Keratinocyte (primary cell): ENCODE data around the gene SNX20. TPM values are rescaled to one million over a fixed set of nuclear protein-coding genes. Genes with fewer than 3 reads are reported as not detected.

ENCODE experiments used
- DNase-seq: peaks from one replicate; pipeline ENCODE4 v3.0.0-alpha.2; 2011; ENCODE audit warnings: low read depth, missing footprints, low spot score
- FAIRE-seq: peaks from 2 replicates; lab custom pipeline; 2011; peaks lifted over from hg19 to GRCh38; lab: Jason Lieb, UNC
- H2AFZ ChIP-seq: 2 replicates; pipeline ENCODE4 v1.6.0; 2012; ENCODE audit warnings: low read length, control low read depth, inconsistent platforms; ENCODE audit not compliant: control insufficient read depth
- H3K27ac ChIP-seq: 2 replicates; pipeline ENCODE4 v1.5.1; 2011; ENCODE audit warnings: low read length; ENCODE audit not compliant: control insufficient read depth, insufficient read depth
- H3K27me3 ChIP-seq: 3 replicates; pipeline ENCODE4 v1.6.0; 2011; ENCODE audit warnings: low read length; ENCODE audit not compliant: control insufficient read depth, insufficient read depth; ENCODE audit errors: extremely low read depth
- H3K36me3 ChIP-seq, 2 experiments: 2 replicates in 1 of 2; 3 replicates in 1 of 2; pipeline ENCODE4 v1.5.1; 2011; ENCODE audit warnings: low read length in 2 of 2, mild to moderate bottlenecking in 1 of 2; ENCODE audit not compliant: control insufficient read depth in 2 of 2, insufficient read depth in 2 of 2; ENCODE audit errors: extremely low read depth in 1 of 2
- H3K4me1 ChIP-seq: 3 replicates; pipeline ENCODE4 v1.5.1; 2011; ENCODE audit warnings: low read length; ENCODE audit not compliant: control insufficient read depth, insufficient read depth; ENCODE audit errors: extremely low read depth
- H3K4me2 ChIP-seq: 3 replicates; pipeline ENCODE4 v1.6.0; 2011; ENCODE audit warnings: low read depth, low read length; ENCODE audit not compliant: control insufficient read depth, insufficient read depth; ENCODE audit errors: extremely low read depth
- H3K4me3 ChIP-seq, 3 experiments: fragments of 200-600 bp in 1 of 3; sonication (generic) in 1 of 3; 2 replicates in 2 of 3; 3 replicates in 1 of 3; pipeline ENCODE4 v1.5.1; 2011 to 2016; ENCODE audit warnings: low read length in 3 of 3, mild to moderate bottlenecking in 3 of 3, control low read depth in 2 of 3, inconsistent platforms in 1 of 3, low read depth in 1 of 3, mixed read lengths in 1 of 3, mixed run types in 1 of 3, moderate library complexity in 1 of 3; ENCODE audit not compliant: control insufficient read depth in 2 of 3, insufficient read depth in 2 of 3; ENCODE audit errors: extremely low read depth in 1 of 3
- H3K79me2 ChIP-seq: 2 replicates; pipeline ENCODE4 v1.6.0; 2012; ENCODE audit warnings: low read length; ENCODE audit not compliant: control insufficient read depth, insufficient read depth
- H3K9ac ChIP-seq: 3 replicates; pipeline ENCODE4 v1.6.0; 2011; ENCODE audit warnings: low read length; ENCODE audit not compliant: control insufficient read depth, insufficient read depth; ENCODE audit errors: extremely low read depth
- H3K9me1 ChIP-seq: 3 replicates; pipeline ENCODE4 v1.6.0; 2011; ENCODE audit warnings: low read length; ENCODE audit not compliant: control insufficient read depth, insufficient read depth; ENCODE audit errors: extremely low read depth
- H3K9me3 ChIP-seq: 2 replicates; pipeline ENCODE4 v1.5.1; 2012; ENCODE audit warnings: low read depth, low read length; ENCODE audit not compliant: control insufficient read depth
- H4K20me1 ChIP-seq: 3 replicates; pipeline ENCODE4 v1.6.0; 2011; ENCODE audit warnings: low read length; ENCODE audit not compliant: control insufficient read depth, insufficient read depth; ENCODE audit errors: extremely low read depth
- EZH2 ChIP-seq: IDR thresholded peaks from one replicate; pipeline ENCODE4 v1.6.1; 2012; ENCODE audit warnings: inconsistent platforms, mild to moderate bottlenecking, low read length, moderate library complexity
- dilution Hi-C: fragments of 300-500 bp; cut with MboI; formaldehyde crosslinking; loops from one replicate; pipeline ENCODE4 v1.7.0; 2020; ENCODE audit warnings: low sequenced_read_pairs; ENCODE audit not compliant: extremely low pct_ligation_motif_present
- polyA plus RNA-seq, 5 experiments: library from polyadenylated mRNA; depleted of rRNA in 3 of 5; stranded (reverse) in 3 of 5; stranded (forward) in 1 of 5; unstranded in 1 of 5; fragments of >200 nt; gene quantifications; 1 replicate in 1 of 5; 2 replicates in 3 of 5; 3 replicates in 1 of 5; pipeline versions ENCODE4 v1.2.1 to v1.2.3, GENCODE V29; 2011 to 2012; ENCODE audit warnings: missing spikeins in 2 of 5, low read depth in 1 of 5, low replicate concordance in 1 of 5
- TF ChIP-seq, protein P1 (sequence below), 3 experiments: IDR thresholded peaks in 1 of 3; conservative IDR thresholded peaks in 1 of 3; optimal IDR thresholded peaks in 1 of 3; 2 replicates in 2 of 3; 3 replicates in 1 of 3; pipeline versions ENCODE3 to v1.5.1; 2011; ENCODE audit warnings: low read length in 3 of 3, mild to moderate bottlenecking in 3 of 3, moderate library complexity in 2 of 3, control low read depth in 1 of 3, inconsistent platforms in 1 of 3; ENCODE audit not compliant: insufficient read depth in 2 of 3; ENCODE audit errors: extremely low read depth in 1 of 3

The SNX20 gene
- polyA plus RNA-seq, 1 donor (not counting 4 experiments of a cell fraction or from before 2014, with no cell fraction given): not detected

DNA sequence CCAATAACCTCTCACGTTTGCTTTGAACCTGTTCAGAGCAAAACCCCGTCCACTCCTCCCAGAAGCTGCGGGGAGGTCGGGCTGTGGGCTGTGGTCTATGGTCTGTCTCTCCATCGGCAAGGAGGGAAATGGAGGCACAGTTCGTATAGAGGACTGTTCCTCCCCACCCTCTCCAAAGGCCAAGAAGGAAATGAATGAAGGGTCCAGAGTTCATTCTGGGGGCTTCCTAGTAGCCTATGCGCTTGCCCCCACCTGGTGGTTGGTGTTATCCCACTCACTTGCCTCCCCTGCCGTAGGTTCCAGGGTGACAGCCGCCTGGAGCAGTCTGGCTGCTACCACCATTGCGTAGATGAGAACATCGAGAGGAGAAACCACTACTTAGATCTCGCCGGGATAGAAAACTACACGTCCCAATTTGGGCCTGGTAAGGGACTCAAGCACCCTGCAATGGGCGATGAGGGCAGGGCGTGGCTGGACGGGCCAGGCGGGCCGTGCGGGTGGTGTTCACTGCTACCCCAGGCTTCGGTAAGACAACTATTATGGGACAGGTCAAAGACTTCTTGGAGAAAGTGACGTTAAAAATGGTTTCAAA, 49.0 kb downstream of the SNX20 start:
- FAIRE-seq (no peak), DNase-seq (no peak)
- Histone ChIP-seq H3K4me3 (no peak overlapping the region), H3K9ac (no peak overlapping the region), H3K9me3 (no peaks in the 10 kb centered on the region), H3K9me1 (no peaks in the 10 kb centered on the region), H3K27ac (no peak overlapping the region), H3K4me1 (no peaks in the 10 kb centered on the region), H3K36me3 (no peaks in the 10 kb centered on the region), H2AFZ (no peak overlapping the region), H3K4me2 (no peak overlapping the region), H3K27me3 (no peaks in the 10 kb centered on the region), H4K20me1 (no peaks in the 10 kb centered on the region), H3K79me2 (no peaks in the 10 kb centered on the region)
- dilution Hi-C loops: no loop called here
- no peak for TF ChIP-seq EZH2
- TF ChIP-seq, protein P1, sequence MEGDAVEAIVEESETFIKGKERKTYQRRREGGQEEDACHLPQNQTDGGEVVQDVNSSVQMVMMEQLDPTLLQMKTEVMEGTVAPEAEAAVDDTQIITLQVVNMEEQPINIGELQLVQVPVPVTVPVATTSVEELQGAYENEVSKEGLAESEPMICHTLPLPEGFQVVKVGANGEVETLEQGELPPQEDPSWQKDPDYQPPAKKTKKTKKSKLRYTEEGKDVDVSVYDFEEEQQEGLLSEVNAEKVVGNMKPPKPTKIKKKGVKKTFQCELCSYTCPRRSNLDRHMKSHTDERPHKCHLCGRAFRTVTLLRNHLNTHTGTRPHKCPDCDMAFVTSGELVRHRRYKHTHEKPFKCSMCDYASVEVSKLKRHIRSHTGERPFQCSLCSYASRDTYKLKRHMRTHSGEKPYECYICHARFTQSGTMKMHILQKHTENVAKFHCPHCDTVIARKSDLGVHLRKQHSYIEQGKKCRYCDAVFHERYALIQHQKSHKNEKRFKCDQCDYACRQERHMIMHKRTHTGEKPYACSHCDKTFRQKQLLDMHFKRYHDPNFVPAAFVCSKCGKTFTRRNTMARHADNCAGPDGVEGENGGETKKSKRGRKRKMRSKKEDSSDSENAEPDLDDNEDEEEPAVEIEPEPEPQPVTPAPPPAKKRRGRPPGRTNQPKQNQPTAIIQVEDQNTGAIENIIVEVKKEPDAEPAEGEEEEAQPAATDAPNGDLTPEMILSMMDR (optimal IDR thresholded peaks at IDR 0.05 in 1 of 3, IDR thresholded peaks at IDR 0.05 in 1 of 3, conservative IDR thresholded peaks at IDR 0.05 in 1 of 3; ENCODE audit: extremely low read depth in 1 of 3, insufficient read depth in 2 of 3, low read length in 3 of 3): no peak

- no peak overlapping the region for H2AFZ ChIP-seq
- H3K4me2 ChIP-seq: no peak overlapping the region
- H3K9me1 ChIP-seq: no peaks in the 10 kb centered on the region
- FAIRE-seq (no peak), DNase-seq (no peak)
- H3K36me3 ChIP-seq: no peaks in the 10 kb centered on the region
- no peak for TF ChIP-seq EZH2
- TF ChIP-seq, protein P1 (optimal IDR thresholded peaks at IDR 0.05 in 1 of 3, IDR thresholded peaks at IDR 0.05 in 1 of 3, conservative IDR thresholded peaks at IDR 0.05 in 1 of 3; ENCODE audit: extremely low read depth in 1 of 3, insufficient read depth in 2 of 3, low read length in 3 of 3): no peak
- H3K4me3 ChIP-seq: no peak overlapping the region
- no peak overlapping the region for H3K9ac ChIP-seq
- no peaks in the 10 kb centered on the region for H3K4me1 ChIP-seq
- H3K79me2 ChIP-seq: no peaks in the 10 kb centered on the region
- H3K9me3 ChIP-seq: no peaks in the 10 kb centered on the region
- no peaks in the 10 kb centered on the region for H4K20me1 ChIP-seq
- H3K27me3 ChIP-seq: no peaks in the 10 kb centered on the region
- dilution Hi-C loops: no loop called here
- H3K27ac ChIP-seq: no peak overlapping the region
Observed at GRCh38 chr16:50631249-50631984, 49.7 kb downstream of the SNX20 start.
